ENCODE data around the gene BBLN.

DNA sequence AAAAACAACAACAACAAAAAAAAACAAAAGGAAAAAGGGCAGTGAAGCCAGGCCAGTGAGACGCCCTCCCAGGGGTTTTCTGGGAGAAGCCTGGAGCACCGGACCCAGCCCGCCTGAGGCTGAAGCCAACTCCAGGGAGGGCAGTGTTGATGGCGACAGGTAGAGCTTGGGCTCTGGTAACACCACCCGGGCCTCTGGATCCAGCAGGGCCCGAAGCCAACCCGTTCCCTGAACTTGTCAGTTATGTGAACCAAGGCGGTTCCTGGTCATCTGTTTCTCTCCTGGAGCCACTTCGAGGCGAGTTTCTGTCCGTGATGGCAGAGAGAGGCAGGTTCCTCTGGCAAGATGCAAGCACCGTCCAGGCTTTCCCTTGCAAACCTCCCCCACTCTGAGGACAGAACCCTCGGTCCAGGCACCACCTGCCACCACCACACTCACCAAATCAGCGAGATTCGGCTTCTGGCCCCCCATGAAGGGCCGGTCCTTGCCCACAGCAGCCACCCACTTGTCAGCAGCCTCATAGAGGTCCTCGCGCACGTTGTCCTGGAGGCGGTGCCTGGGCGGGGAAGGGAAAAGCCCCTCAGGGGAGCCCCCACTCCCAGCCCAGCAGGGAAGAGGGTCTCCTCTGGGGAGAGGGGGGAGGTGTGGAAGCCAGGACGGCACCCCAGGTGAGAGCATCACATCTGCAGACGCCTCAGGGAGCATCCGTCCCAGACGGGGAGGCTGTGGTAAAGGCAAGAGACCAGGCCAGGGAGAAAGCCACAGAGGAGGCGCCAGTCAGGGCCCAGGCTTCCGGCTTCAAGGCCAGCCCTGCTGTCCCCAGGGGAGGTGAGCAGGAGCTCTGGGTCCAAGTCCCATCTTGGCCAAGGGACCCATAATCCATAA, 37.9 kb upstream of the BBLN start:
- no peak for TF ChIP-seq CTCF (IDR thresholded peaks at IDR 0.05; ENCODE audit: insufficient read depth, low read length)
- TF ChIP-seq, protein P1, sequence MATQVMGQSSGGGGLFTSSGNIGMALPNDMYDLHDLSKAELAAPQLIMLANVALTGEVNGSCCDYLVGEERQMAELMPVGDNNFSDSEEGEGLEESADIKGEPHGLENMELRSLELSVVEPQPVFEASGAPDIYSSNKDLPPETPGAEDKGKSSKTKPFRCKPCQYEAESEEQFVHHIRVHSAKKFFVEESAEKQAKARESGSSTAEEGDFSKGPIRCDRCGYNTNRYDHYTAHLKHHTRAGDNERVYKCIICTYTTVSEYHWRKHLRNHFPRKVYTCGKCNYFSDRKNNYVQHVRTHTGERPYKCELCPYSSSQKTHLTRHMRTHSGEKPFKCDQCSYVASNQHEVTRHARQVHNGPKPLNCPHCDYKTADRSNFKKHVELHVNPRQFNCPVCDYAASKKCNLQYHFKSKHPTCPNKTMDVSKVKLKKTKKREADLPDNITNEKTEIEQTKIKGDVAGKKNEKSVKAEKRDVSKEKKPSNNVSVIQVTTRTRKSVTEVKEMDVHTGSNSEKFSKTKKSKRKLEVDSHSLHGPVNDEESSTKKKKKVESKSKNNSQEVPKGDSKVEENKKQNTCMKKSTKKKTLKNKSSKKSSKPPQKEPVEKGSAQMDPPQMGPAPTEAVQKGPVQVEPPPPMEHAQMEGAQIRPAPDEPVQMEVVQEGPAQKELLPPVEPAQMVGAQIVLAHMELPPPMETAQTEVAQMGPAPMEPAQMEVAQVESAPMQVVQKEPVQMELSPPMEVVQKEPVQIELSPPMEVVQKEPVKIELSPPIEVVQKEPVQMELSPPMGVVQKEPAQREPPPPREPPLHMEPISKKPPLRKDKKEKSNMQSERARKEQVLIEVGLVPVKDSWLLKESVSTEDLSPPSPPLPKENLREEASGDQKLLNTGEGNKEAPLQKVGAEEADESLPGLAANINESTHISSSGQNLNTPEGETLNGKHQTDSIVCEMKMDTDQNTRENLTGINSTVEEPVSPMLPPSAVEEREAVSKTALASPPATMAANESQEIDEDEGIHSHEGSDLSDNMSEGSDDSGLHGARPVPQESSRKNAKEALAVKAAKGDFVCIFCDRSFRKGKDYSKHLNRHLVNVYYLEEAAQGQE (IDR thresholded peaks at IDR 0.05; ENCODE audit: insufficient replicate concordance, low read depth), result no peak
- no peak for TF ChIP-seq POLR2AphosphoS5 (IDR thresholded peaks at IDR 0.05; ENCODE audit: low read depth)
